ENCODE measurements around the gene ZNF185. TPM values are rescaled to one million over a fixed set of nuclear protein-coding genes. Genes with fewer than 3 reads are reported as not detected.

Gene ZNF185
- polyA plus RNA-seq, 1 donor from 2014 or later, result 2.8 TPM

DNA sequence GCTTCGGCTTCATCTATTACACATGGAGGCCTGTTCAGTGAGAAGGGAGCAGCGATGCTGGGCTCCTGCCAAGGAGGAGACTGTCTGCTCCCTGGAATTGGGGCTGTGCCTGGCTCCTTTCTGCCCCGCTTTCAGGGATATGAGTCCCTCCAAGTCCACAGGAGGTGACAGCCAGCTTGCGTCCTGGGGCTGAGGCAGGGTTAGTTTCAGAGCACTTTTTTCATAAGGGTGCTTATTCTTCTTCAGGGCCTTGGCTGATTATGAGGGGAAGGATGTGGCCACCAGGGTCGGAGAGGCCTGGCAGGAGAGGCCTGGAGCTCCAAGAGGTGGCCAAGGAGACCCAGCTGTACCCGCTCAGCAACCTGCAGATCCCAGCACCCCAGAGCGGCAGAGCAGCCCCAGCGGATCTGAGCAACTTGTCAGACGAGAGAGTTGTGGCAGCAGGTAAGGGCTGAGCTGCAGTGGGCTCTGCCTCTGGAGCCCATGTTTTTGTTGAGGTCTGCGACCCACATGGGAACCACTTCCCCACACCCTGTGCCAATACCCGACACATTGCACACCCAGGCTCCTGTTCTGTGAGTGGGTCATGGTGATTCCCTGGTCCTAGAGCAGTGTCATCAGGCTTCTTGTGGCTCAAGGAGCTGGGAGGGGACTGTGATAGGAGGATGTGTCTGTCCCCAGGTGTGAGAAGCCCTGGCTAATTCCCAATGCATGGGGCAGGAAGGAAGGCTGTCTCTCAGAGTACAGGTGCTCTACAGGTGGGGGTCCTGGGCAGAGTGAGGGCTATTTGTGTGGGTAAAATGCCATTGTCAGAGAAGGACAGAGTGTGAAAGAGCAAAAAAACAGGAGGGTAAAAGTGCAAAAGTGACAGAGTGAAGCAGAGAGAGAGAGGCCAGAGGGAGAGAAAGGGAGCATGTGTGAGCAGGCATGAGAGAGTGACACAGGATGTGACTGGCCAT is 47.4 kb downstream of the ZNF185 start:
- no peak overlapping the region for H3K27ac ChIP-seq (ENCODE audit: low read length)
- no peak overlapping the region for H3K4me3 ChIP-seq (ENCODE audit: low read length)
- no peak overlapping the region for H2AFZ ChIP-seq (ENCODE audit: low read depth, low read length)
- H3K9ac ChIP-seq (ENCODE audit: low read length), result no peak overlapping the region
- H3K79me2 ChIP-seq (replicated peaks; ENCODE audit: insufficient read depth, low read length), result no peaks in the 10 kb centered on the region
- H3K4me2 ChIP-seq (ENCODE audit: low read length), result no peak overlapping the region
- H3K9me2 ChIP-seq (ENCODE audit: insufficient read depth, low read length), result no peaks in the 10 kb centered on the region
- H3F3A ChIP-seq (ENCODE audit: insufficient read depth, low read length, poor library complexity, severe bottlenecking), result no peaks in the 10 kb centered on the region
- no peaks in the 10 kb centered on the region for H4K20me1 ChIP-seq (ENCODE audit: insufficient read depth)
- no peaks in the 10 kb centered on the region for H3K36me3 ChIP-seq (ENCODE audit: insufficient read depth, low read length)
- no peaks in the 10 kb centered on the region for H3K27me3 ChIP-seq (ENCODE audit: insufficient read depth, low read depth, low read length)
- no peaks in the 10 kb centered on the region for H3K9me3 ChIP-seq (ENCODE audit: low read length)
- no peak for TF ChIP-seq EZH2 (IDR thresholded peaks at IDR 0.05; ENCODE audit: borderline replicate concordance, insufficient read depth, low read length, poor library complexity, severe bottlenecking)
- no peak for TF ChIP-seq REST (IDR thresholded peaks at IDR 0.05; ENCODE audit: borderline replicate concordance)
- TF ChIP-seq EP300 (conservative IDR thresholded peaks at IDR 0.05; ENCODE audit: poor library complexity, severe bottlenecking), result no peak
- TF ChIP-seq SMC3 (conservative IDR thresholded peaks at IDR 0.05; ENCODE audit: poor library complexity), result no peak
- no peak for TF ChIP-seq POLR2AphosphoS5 (IDR thresholded peaks at IDR 0.05)
- no peak for TF ChIP-seq TAF1 (IDR thresholded peaks at IDR 0.05; ENCODE audit: low read depth)
- no peak for TF ChIP-seq MXI1 (conservative IDR thresholded peaks at IDR 0.05; ENCODE audit: poor library complexity, severe bottlenecking)
- TF ChIP-seq, protein P1, sequence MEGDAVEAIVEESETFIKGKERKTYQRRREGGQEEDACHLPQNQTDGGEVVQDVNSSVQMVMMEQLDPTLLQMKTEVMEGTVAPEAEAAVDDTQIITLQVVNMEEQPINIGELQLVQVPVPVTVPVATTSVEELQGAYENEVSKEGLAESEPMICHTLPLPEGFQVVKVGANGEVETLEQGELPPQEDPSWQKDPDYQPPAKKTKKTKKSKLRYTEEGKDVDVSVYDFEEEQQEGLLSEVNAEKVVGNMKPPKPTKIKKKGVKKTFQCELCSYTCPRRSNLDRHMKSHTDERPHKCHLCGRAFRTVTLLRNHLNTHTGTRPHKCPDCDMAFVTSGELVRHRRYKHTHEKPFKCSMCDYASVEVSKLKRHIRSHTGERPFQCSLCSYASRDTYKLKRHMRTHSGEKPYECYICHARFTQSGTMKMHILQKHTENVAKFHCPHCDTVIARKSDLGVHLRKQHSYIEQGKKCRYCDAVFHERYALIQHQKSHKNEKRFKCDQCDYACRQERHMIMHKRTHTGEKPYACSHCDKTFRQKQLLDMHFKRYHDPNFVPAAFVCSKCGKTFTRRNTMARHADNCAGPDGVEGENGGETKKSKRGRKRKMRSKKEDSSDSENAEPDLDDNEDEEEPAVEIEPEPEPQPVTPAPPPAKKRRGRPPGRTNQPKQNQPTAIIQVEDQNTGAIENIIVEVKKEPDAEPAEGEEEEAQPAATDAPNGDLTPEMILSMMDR (IDR thresholded peaks at IDR 0.05; ENCODE audit: poor library complexity, severe bottlenecking), result no peak
- no peak for TF ChIP-seq RAD21 (conservative IDR thresholded peaks at IDR 0.05)

DNA sequence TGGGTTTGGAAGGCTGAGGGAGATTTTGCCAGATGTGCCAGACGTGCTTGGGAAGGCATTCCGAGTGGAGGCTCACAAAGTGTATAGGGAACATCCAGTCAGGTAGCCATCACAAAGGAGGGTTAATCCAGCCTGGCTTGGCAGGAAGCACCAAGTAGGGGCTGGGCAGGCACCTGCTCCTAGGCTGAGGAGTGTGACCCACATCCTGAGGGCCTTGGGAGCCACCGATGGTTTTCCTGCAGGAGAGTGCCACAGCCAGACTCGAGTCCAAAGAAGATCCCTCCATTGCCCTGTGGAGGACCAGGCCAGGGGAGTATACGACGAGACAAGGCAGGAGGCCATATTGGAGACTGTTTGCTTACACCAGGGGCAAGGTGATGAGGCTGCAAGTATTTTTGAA is 48.8 kb downstream of the ZNF185 start:
- TF ChIP-seq POLR2AphosphoS5 (IDR thresholded peaks at IDR 0.05), result no peak
- TF ChIP-seq EP300 (conservative IDR thresholded peaks at IDR 0.05; ENCODE audit: poor library complexity, severe bottlenecking), result no peak
- no peak for TF ChIP-seq TAF1 (IDR thresholded peaks at IDR 0.05; ENCODE audit: low read depth)
- TF ChIP-seq EZH2 (IDR thresholded peaks at IDR 0.05; ENCODE audit: borderline replicate concordance, insufficient read depth, low read length, poor library complexity, severe bottlenecking), result no peak
- no peak for TF ChIP-seq REST (IDR thresholded peaks at IDR 0.05; ENCODE audit: borderline replicate concordance)
- TF ChIP-seq RAD21 (conservative IDR thresholded peaks at IDR 0.05), result no peak
- TF ChIP-seq, protein P1 (IDR thresholded peaks at IDR 0.05; ENCODE audit: poor library complexity, severe bottlenecking), result no peak
- no peak for TF ChIP-seq SMC3 (conservative IDR thresholded peaks at IDR 0.05; ENCODE audit: poor library complexity)
- TF ChIP-seq MXI1 (conservative IDR thresholded peaks at IDR 0.05; ENCODE audit: poor library complexity, severe bottlenecking), result no peak
- Histone ChIP-seq H3K27me3 (ENCODE audit: insufficient read depth, low read depth, low read length) (no peaks in the 10 kb centered on the region), H3K9me2 (ENCODE audit: insufficient read depth, low read length) (no peaks in the 10 kb centered on the region), H4K20me1 (ENCODE audit: insufficient read depth) (no peaks in the 10 kb centered on the region), H3K36me3 (ENCODE audit: insufficient read depth, low read length) (no peaks in the 10 kb centered on the region), H3K27ac (ENCODE audit: low read length) (no peak overlapping the region), H3K4me2 (ENCODE audit: low read length) (no peak overlapping the region), H3K9ac (ENCODE audit: low read length) (no peak overlapping the region), H3K79me2 (replicated peaks; ENCODE audit: insufficient read depth, low read length) (no peaks in the 10 kb centered on the region), H2AFZ (ENCODE audit: low read depth, low read length) (no peak overlapping the region), H3K9me3 (ENCODE audit: low read length) (no peaks in the 10 kb centered on the region), H3F3A (ENCODE audit: insufficient read depth, low read length, poor library complexity, severe bottlenecking) (no peaks in the 10 kb centered on the region), H3K4me3 (ENCODE audit: low read length) (no peak overlapping the region)
